RWPE2 (cell line): ENCODE results near the gene SMAD9.

Source experiments
- ATAC-seq: fragments of 200-7000 bp; cut with Tn5 transposase; 3 replicates; pipeline ENCODE4 v1.9.1; 2021; ENCODE audit warnings: low read depth
- DNase-seq: peaks from one replicate; pipeline ENCODE4 v3.0.0-alpha.2; 2020; ENCODE audit warnings: low spot score
- H3K27ac ChIP-seq: fragments of 450-650 bp; 2 replicates; pipeline ENCODE4 v1.5.1; 2017; ENCODE audit warnings: mild to moderate bottlenecking; ENCODE audit not compliant: poor library complexity, severe bottlenecking
- H3K27me3 ChIP-seq: fragments of 250-450 bp; sonication (Bioruptor Pico); 2 replicates; pipeline ENCODE4 v1.5.1; 2021; ENCODE audit warnings: mild to moderate bottlenecking, moderate library complexity; ENCODE audit not compliant: insufficient read depth, poor library complexity, severe bottlenecking
- H3K36me3 ChIP-seq: fragments of 250-450 bp; sonication (Bioruptor Pico); 2 replicates; pipeline ENCODE4 v1.5.1; 2020; ENCODE audit warnings: low read depth, mild to moderate bottlenecking, moderate library complexity
- H3K4me1 ChIP-seq: fragments of 250-450 bp; sonication (Bioruptor Pico); 2 replicates; pipeline ENCODE4 v1.5.1; 2021; ENCODE audit warnings: mild to moderate bottlenecking, moderate library complexity; ENCODE audit not compliant: insufficient read depth, poor library complexity, severe bottlenecking
- H3K4me3 ChIP-seq: fragments of 250-450 bp; sonication (Bioruptor Pico); 2 replicates; pipeline ENCODE4 v1.5.1; 2021; ENCODE audit warnings: mild to moderate bottlenecking, moderate library complexity; ENCODE audit not compliant: severe bottlenecking
- H3K9me3 ChIP-seq: fragments of 250-450 bp; sonication (Bioruptor Pico); 2 replicates; pipeline ENCODE4 v1.5.1; 2021; ENCODE audit warnings: mild to moderate bottlenecking, moderate library complexity; ENCODE audit not compliant: severe bottlenecking
- TF ChIP-seq, protein P1 (sequence below): fragments of 450-650 bp; IDR thresholded peaks from one replicate; pipeline ENCODE4 v1.5.1; 2017; ENCODE audit warnings: mild to moderate bottlenecking, moderate library complexity; ENCODE audit not compliant: poor library complexity, severe bottlenecking

The SMAD9 gene

DNA sequence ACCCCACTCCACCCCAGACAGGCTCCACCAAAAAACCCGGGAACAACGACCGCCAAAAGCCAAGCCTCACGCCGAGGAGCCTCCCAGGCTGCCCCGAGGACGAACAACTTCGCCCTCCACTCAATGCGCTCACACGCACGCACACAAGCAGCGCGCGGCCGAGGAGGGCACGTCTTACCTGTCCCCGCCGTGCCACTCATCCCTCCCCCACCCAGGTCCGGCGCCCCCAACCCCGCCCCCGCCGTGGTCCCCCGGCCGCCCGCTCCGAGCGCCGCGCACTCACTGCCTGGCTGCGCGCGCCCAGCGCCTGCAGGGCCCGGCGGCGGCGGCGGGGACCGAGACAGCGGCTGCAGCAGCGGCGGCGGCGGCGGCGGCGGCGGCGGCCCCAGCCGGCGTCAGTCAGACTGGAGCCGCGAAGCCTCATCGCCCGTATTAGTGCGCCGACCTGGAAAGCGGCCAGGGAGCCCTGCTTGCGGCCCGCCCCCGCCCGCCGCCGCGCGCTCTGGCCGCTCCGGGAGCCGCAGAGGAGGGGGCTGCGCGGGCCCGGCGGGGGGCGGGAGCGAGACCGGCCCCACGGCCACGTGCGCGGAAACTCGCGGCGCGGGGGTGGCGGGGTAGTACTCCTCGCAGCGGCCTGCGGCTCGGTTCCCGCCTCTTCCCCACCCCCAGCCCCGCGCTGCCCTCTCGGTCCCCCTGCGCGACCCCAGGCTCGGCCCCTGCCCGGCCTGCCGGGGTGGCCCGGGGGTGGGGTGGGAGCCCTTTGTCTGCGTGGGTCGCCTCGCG, at the start of gene SMAD9:
SMAD9 (minus strand) TSS at position 406 of the 783 bp plus-strand sequence. CDS start 40,549 bp downstream, outside the sequence.
- Histone ChIP-seq H3K4me1 (no peaks in the 10 kb centered on the region), H3K27me3 (peaks cover 3% of the 10 kb centered on the region), H3K36me3 (no peaks in the 10 kb centered on the region), H3K9me3 (no peaks in the 10 kb centered on the region), H3K27ac (no peak within 1 kb of the TSS), H3K4me3 (peak within 1 kb of the TSS; percentile 49)
- ATAC-seq (peak; percentile 68), DNase-seq (no peak)
- TF ChIP-seq, protein P1, sequence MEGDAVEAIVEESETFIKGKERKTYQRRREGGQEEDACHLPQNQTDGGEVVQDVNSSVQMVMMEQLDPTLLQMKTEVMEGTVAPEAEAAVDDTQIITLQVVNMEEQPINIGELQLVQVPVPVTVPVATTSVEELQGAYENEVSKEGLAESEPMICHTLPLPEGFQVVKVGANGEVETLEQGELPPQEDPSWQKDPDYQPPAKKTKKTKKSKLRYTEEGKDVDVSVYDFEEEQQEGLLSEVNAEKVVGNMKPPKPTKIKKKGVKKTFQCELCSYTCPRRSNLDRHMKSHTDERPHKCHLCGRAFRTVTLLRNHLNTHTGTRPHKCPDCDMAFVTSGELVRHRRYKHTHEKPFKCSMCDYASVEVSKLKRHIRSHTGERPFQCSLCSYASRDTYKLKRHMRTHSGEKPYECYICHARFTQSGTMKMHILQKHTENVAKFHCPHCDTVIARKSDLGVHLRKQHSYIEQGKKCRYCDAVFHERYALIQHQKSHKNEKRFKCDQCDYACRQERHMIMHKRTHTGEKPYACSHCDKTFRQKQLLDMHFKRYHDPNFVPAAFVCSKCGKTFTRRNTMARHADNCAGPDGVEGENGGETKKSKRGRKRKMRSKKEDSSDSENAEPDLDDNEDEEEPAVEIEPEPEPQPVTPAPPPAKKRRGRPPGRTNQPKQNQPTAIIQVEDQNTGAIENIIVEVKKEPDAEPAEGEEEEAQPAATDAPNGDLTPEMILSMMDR, result no peak

DNA sequence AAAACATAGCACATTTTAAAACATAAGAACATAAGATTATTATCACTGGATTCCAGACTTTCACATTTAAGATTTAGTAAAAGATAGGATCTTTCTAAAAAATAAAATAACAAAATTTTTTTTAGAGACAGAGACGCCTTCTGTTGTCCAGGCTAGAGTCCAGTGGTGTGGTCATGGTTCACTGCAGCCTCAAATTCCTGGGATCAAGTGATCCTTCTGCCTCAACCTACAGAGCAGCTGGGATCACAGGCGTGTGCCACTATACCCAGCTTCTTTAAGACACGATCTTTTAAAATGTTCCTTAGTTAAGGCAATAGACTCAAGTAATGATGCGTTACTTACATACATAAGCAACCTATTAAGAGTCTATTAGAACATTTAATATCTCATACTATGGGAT, 46.4 kb upstream of the SMAD9 start:
- TF ChIP-seq, protein P1, result no peak
- Histone ChIP-seq H3K4me3 (no peak overlapping the region), H3K4me1 (peaks cover 15% of the 10 kb centered on the region), H3K36me3 (peaks cover 86% of the 10 kb centered on the region), H3K27ac (peak overlapping the region; percentile 71), H3K27me3 (no peaks in the 10 kb centered on the region), H3K9me3 (no peaks in the 10 kb centered on the region)
- no peak for DNase-seq
- ATAC-seq, result no peak

DNA sequence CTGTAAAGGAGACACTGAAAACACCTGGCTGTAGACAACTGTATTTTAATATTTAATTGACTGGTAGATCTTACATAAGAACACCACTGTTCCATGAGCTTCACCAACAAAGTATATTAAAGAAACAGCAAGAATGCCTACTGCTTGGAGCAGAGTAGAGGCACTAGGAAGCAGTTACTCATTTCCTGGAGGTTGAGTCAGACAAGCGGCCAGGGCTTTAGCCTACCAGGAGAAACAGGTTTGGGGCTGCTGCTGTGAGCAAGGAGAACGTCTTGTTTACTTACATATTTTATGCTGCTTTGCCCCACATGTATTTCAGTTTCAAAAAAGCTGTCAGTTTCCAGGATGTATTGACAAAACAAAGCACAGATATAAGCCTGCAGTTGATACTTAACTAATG, 45.7 kb upstream of the SMAD9 start:
- H3K4me1 ChIP-seq, result peaks cover 15% of the 10 kb centered on the region
- peak; percentile 74 for DNase-seq
- H3K9me3 ChIP-seq, result no peaks in the 10 kb centered on the region
- H3K4me3 ChIP-seq, result no peak overlapping the region
- peak; percentile 100 for ATAC-seq
- peak overlapping the region; percentile 71 for H3K27ac ChIP-seq
- TF ChIP-seq, protein P1, result no peak
- peaks cover 84% of the 10 kb centered on the region for H3K36me3 ChIP-seq
- no peaks in the 10 kb centered on the region for H3K27me3 ChIP-seq

GRCh38 chr13:36959456-36960116, 39.5 kb upstream of the SMAD9 start:
- no peaks in the 10 kb centered on the region for H3K4me1 ChIP-seq
- peaks cover 64% of the 10 kb centered on the region for H3K36me3 ChIP-seq
- TF ChIP-seq, protein P1, result no peak
- H3K4me3 ChIP-seq, result no peak overlapping the region
- DNase-seq, result no peak
- no peak for ATAC-seq
- H3K9me3 ChIP-seq, result no peaks in the 10 kb centered on the region
- H3K27me3 ChIP-seq, result no peaks in the 10 kb centered on the region
- H3K27ac ChIP-seq, result no peak overlapping the region

GRCh38 chr13:36954542-36954941, 34.5 kb upstream of the SMAD9 start:
- TF ChIP-seq, protein P1, result no peak
- H3K27me3 ChIP-seq, result no peaks in the 10 kb centered on the region
- DNase-seq (no peak), ATAC-seq (no peak)
- no peak overlapping the region for H3K27ac ChIP-seq
- no peak overlapping the region for H3K4me3 ChIP-seq
- peaks cover 58% of the 10 kb centered on the region for H3K36me3 ChIP-seq
- H3K9me3 ChIP-seq, result no peaks in the 10 kb centered on the region
- no peaks in the 10 kb centered on the region for H3K4me1 ChIP-seq
